ENCODE data around the gene TMEM135.
"Not testable (repeated sequence)": the region's sequence is repeated elsewhere in the genome, so short reads cannot be mapped to it uniquely, and the experiment has no call there.

The TMEM135 gene

GRCh38 chr11:87076874-87077429, 39.2 kb downstream of the TMEM135 start:
- DNase-seq (ENCODE audit: low spot score) = no peak

GRCh38 chr11:87081358-87081757, 43.6 kb downstream of the TMEM135 start:
- no peak for DNase-seq (ENCODE audit: low spot score)

- DNase-seq (ENCODE audit: low spot score) = no peak
Measured at GRCh38 chr11:87082590-87082989, 44.9 kb downstream of the TMEM135 start.

GRCh38 chr11:87083029-87083428, 45.3 kb downstream of the TMEM135 start:
- DNase-seq (ENCODE audit: low spot score) = no peak

- no peak for DNase-seq (ENCODE audit: low spot score)
Measured at GRCh38 chr11:87092159-87092558, 54.4 kb downstream of the TMEM135 start.

GRCh38 chr11:87092567-87092966, 54.8 kb downstream of the TMEM135 start:
- DNase-seq (ENCODE audit: low spot score) = no peak

- peak; percentile 20 for DNase-seq (ENCODE audit: low spot score)
Measured at GRCh38 chr11:87097582-87097981, 59.8 kb downstream of the TMEM135 start.

GRCh38 chr11:87101956-87102580, 64.3 kb downstream of the TMEM135 start:
- DNase-seq (ENCODE audit: low spot score) = no peak

GRCh38 chr11:87105826-87106225, 68.1 kb downstream of the TMEM135 start:
- not testable (repeated sequence) for DNase-seq (ENCODE audit: low spot score)

- not testable (repeated sequence) for DNase-seq (ENCODE audit: low spot score)
Measured at GRCh38 chr11:87107379-87107778, 69.6 kb downstream of the TMEM135 start.

GRCh38 chr11:87110443-87111131, 72.9 kb downstream of the TMEM135 start:
- DNase-seq (ENCODE audit: low spot score) = no peak

GRCh38 chr11:87114093-87114492, 76.4 kb downstream of the TMEM135 start:
- DNase-seq (ENCODE audit: low spot score) = no peak

GRCh38 chr11:87116185-87116584, 78.5 kb downstream of the TMEM135 start:
- no peak for DNase-seq (ENCODE audit: low spot score)

GRCh38 chr11:87120937-87121336, 83.2 kb downstream of the TMEM135 start:
- no peak for DNase-seq (ENCODE audit: low spot score)

- DNase-seq (ENCODE audit: low spot score) = no peak
Measured at GRCh38 chr11:87122852-87123251, 85.1 kb downstream of the TMEM135 start.

- no peak for DNase-seq (ENCODE audit: low spot score)
Measured at GRCh38 chr11:87125257-87125656, 87.5 kb downstream of the TMEM135 start.

- no peak for DNase-seq (ENCODE audit: low spot score)
Measured at GRCh38 chr11:87127101-87127500, 89.4 kb downstream of the TMEM135 start.

- DNase-seq (ENCODE audit: low spot score) = no peak
Measured at GRCh38 chr11:87128372-87128771, 90.6 kb downstream of the TMEM135 start.

GRCh38 chr11:87134524-87135106, 96.9 kb downstream of the TMEM135 start:
- no peak for DNase-seq (ENCODE audit: low spot score)

GRCh38 chr11:87136236-87136635, 98.5 kb downstream of the TMEM135 start:
- DNase-seq (ENCODE audit: low spot score) = no peak

GRCh38 chr11:87137711-87138110, 100.0 kb downstream of the TMEM135 start:
- no peak for DNase-seq (ENCODE audit: low spot score)

- no peak for DNase-seq (ENCODE audit: low spot score)
Measured at GRCh38 chr11:87139475-87139874, 101.7 kb downstream of the TMEM135 start.

GRCh38 chr11:87141322-87141721, 103.6 kb downstream of the TMEM135 start:
- no peak for DNase-seq (ENCODE audit: low spot score)

Measured in COLO829 (cell line).